B cell (primary cell): ENCODE data around the gene ZNF296. TPM values are rescaled to one million over a fixed set of nuclear protein-coding genes. Genes with fewer than 3 reads are reported as not detected.

ENCODE experiments used
- ATAC-seq: fragments of 200-7000 bp; cut with Tn5 transposase; one replicate; pipeline ENCODE4 v1.10.0; 2021; ENCODE audit warnings: low read depth, mild to moderate bottlenecking, moderate number of reproducible peaks, moderate library complexity
- CTCF ChIA-PET: fragments of 350-600 bp; sonication (Branson Sonifier 250); formaldehyde crosslinking; loops from one replicate; lab custom pipeline; 2021; ENCODE audit warnings: antibody characterized with exemption, inconsistent platforms; lab: Charles Lee
- POLR2A ChIA-PET: fragments of 350-600 bp; sonication (Branson Sonifier 250); formaldehyde crosslinking; loops from one replicate; lab custom pipeline; 2021; ENCODE audit warnings: antibody characterized with exemption; lab: Charles Lee
- DNase-seq: peaks from one replicate; pipeline ENCODE4 v3.0.0; 2013
- H2AFZ ChIP-seq: 2 replicates; pipeline ENCODE4 v1.6.1; 2012; ENCODE audit warnings: mild to moderate bottlenecking, low read depth, low read length; ENCODE audit not compliant: insufficient read depth, poor library complexity, severe bottlenecking
- H3K27ac ChIP-seq, 2 donors: 1 replicate in 1 of 2; 2 replicates in 1 of 2; pipeline ENCODE4 v1.5.1; 2012 to 2013; ENCODE audit warnings: low read length in 2 of 2, mild to moderate bottlenecking in 2 of 2, moderate library complexity in 1 of 2
- H3K27me3 ChIP-seq, 4 experiments: fragments of 200-600 bp in 1 of 4; sonication (generic) in 1 of 4; replicated peaks in 1 of 4; 1 replicate in 2 of 4; 2 replicates in 2 of 4; pipeline versions ENCODE4 v1.6.1 to v1.7.0; 2013 to 2016; ENCODE audit warnings: low read length in 3 of 4, mild to moderate bottlenecking in 2 of 4, mixed read lengths in 1 of 4, moderate library complexity in 1 of 4; ENCODE audit not compliant: insufficient read depth in 4 of 4, control insufficient read depth in 3 of 4; ENCODE audit errors: control extremely low read depth in 1 of 4
- H3K36me3 ChIP-seq, 2 experiments: replicated peaks in 1 of 2; 1 replicate in 1 of 2; 2 replicates in 1 of 2; pipeline versions ENCODE4 v1.6.1 to v1.7.1; 2013; ENCODE audit warnings: low read length in 1 of 2; ENCODE audit not compliant: insufficient read depth in 2 of 2, control insufficient read depth in 1 of 2; ENCODE audit errors: control extremely low read depth in 1 of 2, extremely low read depth in 1 of 2
- H3K4me1 ChIP-seq, 2 donors: fragments of 200-600 bp in 1 of 2; sonication (generic) in 1 of 2; 1 replicate in 1 of 2; 2 replicates in 1 of 2; pipeline versions ENCODE4 v1.5.1 to v1.6.1; 2013 to 2017; ENCODE audit warnings: low read length in 2 of 2; ENCODE audit not compliant: control insufficient read depth in 2 of 2, insufficient read depth in 2 of 2
- H3K4me2 ChIP-seq: replicated peaks from 2 replicates; pipeline ENCODE3; 2012; ENCODE audit warnings: mild to moderate bottlenecking, low read depth, low read length; ENCODE audit not compliant: poor library complexity, severe bottlenecking
- H3K4me3 ChIP-seq, 5 experiments: fragments of 200-600 bp in 1 of 5; sonication (generic) in 1 of 5; 1 replicate in 3 of 5; 2 replicates in 2 of 5; pipeline versions ENCODE4 v1.5.1 to v1.7.0; 2011 to 2016; ENCODE audit warnings: low read length in 4 of 5, mild to moderate bottlenecking in 4 of 5, low read depth in 2 of 5, control low read depth in 1 of 5, moderate library complexity in 1 of 5; ENCODE audit not compliant: insufficient read depth in 1 of 5; ENCODE audit errors: control extremely low read depth in 1 of 5, extremely low read depth in 1 of 5
- H3K79me2 ChIP-seq: fragments of 200-600 bp; sonication (generic); one replicate; pipeline ENCODE4 v1.6.0; 2016; ENCODE audit warnings: low read length; ENCODE audit not compliant: control insufficient read depth, insufficient read depth
- H3K9ac ChIP-seq: fragments of 200-600 bp; sonication (generic); 2 replicates; pipeline ENCODE4 v1.6.1; 2017; ENCODE audit warnings: mild to moderate bottlenecking, low read length, moderate library complexity
- H3K9me3 ChIP-seq, 3 donors: one replicate each; pipeline versions ENCODE4 v1.6.1 to v1.7.1; 2013; ENCODE audit warnings: low read length in 2 of 3; ENCODE audit not compliant: control insufficient read depth in 2 of 3, insufficient read depth in 1 of 3; ENCODE audit errors: control extremely low read depth in 1 of 3
- H4K20me1 ChIP-seq: 2 replicates; pipeline ENCODE4 v1.6.0; 2012; ENCODE audit warnings: mild to moderate bottlenecking, low read length; ENCODE audit not compliant: insufficient read depth, control insufficient read depth, poor library complexity, severe bottlenecking
- H3K27ac Mint-ChIP-seq: one replicate; pipeline ENCODE4 v1.8.0; 2021; ENCODE audit warnings: mixed read lengths
- H3K27me3 Mint-ChIP-seq: one replicate; pipeline ENCODE4 v1.8.0; 2021; ENCODE audit warnings: mixed read lengths
- H3K4me1 Mint-ChIP-seq: one replicate; pipeline ENCODE4 v1.8.0; 2021; ENCODE audit warnings: mixed read lengths
- H3K4me3 Mint-ChIP-seq: one replicate; pipeline ENCODE4 v1.8.0; 2021; ENCODE audit warnings: mixed read lengths
- H3K9me3 Mint-ChIP-seq: one replicate; pipeline ENCODE4 v1.8.0; 2022; ENCODE audit warnings: mixed read lengths; ENCODE audit not compliant: insufficient read depth
- EZH2 ChIP-seq: IDR thresholded peaks from 2 replicates; pipeline ENCODE4 v1.6.1; 2012; ENCODE audit warnings: borderline replicate concordance, low read depth, mild to moderate bottlenecking, moderate library complexity, low read length; ENCODE audit not compliant: insufficient read depth, poor library complexity, severe bottlenecking
- WGBS: methylation state at CpG from one replicate; pipeline ENCODE4 v1.1.5; 2013; ENCODE audit warnings: missing lambda C conversion rate; ENCODE audit not compliant: insufficient coverage; 5-methylcytosine and 5-hydroxymethylcytosine counted together
- intact Hi-C: fragments of 100-400 bp; cut with micrococcal nuclease; formaldehyde crosslinking; loops from one replicate; pipeline ENCODE4 v1.10.0; 2022
- polyA plus RNA-seq: library from polyadenylated mRNA; depleted of rRNA; stranded (reverse); fragments of >200 nt; gene quantifications from 2 replicates; pipeline ENCODE4 v1.2.3, GENCODE V29; 2012
- total RNA-seq, 2 donors: library from RNA; stranded (reverse); fragments of 120-200 nt in 1 of 2; gene quantifications; 1 replicate in 1 of 2; 2 replicates in 1 of 2; pipeline versions ENCODE4 v1.2.3 to v1.2.4, GENCODE V29; 2013 to 2022
- TF ChIP-seq, protein P1 (sequence below): fragments of 200-600 bp; IDR thresholded peaks from one replicate; pipeline ENCODE4 v1.8.0; 2022; ENCODE audit warnings: antibody characterized with exemption, mild to moderate bottlenecking

ZNF296 gene
- total and polyA plus RNA-seq, 2 donors (not counting 1 experiment from before 2014, with no cell fraction given) = 21.9 to 30.2 TPM

DNA sequence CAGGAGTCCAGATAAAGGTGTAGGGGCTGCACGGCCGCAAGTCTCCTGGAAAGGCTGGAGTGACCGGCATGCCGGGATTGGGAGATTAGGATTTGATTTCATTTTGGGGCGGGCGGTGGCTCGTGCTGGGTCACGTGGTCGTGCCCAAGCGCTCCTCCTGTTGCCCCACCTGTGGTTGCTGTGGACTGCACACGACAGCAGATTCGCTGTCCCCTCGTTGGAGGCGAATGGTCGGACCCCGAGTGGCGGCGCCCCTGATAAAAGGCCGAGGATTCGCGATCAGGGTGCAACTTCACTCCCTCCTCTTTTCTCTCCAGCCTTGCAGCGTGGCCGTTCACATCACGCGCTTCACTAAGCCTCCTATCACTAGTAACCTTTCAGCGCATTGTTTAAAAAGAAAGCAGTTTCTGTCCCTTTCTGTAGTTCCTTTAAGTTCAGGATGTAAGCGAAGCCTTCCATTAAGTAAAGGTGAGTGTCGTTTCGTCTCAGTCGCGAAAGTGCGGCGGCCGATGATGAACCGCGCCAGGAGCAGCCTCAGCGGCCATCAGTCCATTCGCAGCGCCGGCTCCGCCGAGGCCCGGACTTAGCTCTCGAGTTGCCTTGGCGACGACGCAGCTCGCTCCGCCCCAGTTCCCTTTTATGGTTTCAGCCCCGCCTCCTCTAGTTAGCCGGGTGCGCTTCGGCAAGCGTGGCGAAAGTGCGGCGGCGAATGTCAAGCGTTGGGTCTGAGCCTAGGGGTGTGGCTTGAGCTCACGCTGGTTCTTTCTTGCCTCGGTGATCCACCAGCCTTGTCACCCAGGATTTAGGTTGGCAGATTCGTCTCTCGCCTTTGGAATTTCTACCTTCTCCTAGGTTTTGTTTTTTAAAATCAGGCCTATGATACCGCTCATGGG, 15.0 kb upstream of the ZNF296 start:
- peak overlapping the region; percentile 81 to 98 for H3K27ac ChIP-seq
- peak overlapping the region; percentile 88 for H3K4me2 ChIP-seq
- ATAC-seq (peak; percentile 81), DNase-seq (peak; percentile 98)
- TF ChIP-seq, protein P1, sequence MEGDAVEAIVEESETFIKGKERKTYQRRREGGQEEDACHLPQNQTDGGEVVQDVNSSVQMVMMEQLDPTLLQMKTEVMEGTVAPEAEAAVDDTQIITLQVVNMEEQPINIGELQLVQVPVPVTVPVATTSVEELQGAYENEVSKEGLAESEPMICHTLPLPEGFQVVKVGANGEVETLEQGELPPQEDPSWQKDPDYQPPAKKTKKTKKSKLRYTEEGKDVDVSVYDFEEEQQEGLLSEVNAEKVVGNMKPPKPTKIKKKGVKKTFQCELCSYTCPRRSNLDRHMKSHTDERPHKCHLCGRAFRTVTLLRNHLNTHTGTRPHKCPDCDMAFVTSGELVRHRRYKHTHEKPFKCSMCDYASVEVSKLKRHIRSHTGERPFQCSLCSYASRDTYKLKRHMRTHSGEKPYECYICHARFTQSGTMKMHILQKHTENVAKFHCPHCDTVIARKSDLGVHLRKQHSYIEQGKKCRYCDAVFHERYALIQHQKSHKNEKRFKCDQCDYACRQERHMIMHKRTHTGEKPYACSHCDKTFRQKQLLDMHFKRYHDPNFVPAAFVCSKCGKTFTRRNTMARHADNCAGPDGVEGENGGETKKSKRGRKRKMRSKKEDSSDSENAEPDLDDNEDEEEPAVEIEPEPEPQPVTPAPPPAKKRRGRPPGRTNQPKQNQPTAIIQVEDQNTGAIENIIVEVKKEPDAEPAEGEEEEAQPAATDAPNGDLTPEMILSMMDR = no peak
- TF ChIP-seq EZH2 = no peak
- peaks cover 22 to 49% of the 10 kb centered on the region in 2 donors for H3K4me1 ChIP-seq
- H3K9me3 ChIP-seq = peaks cover 0 to 8% (median 0%) of the 10 kb centered on the region in 3 donors
- peaks cover 0 to 16% of the 10 kb centered on the region in 2 experiments for H3K36me3 ChIP-seq
- peaks cover 3% of the 10 kb centered on the region for H3K9me3 Mint-ChIP-seq
- peaks cover 39% of the 10 kb centered on the region for H4K20me1 ChIP-seq
- no peaks in the 10 kb centered on the region for H3K27me3 Mint-ChIP-seq
- peaks cover 71% of the 10 kb centered on the region for H3K79me2 ChIP-seq
- H3K4me3 ChIP-seq = peak overlapping the region; percentile 79 to 93 (median 91)
- peak overlapping the region; percentile 86 for H3K9ac ChIP-seq
- WGBS = 40% methylated on average over 52 of the region's 64 CpGs
- H3K27ac Mint-ChIP-seq = peak overlapping the region; percentile 99
- H3K4me1 Mint-ChIP-seq = peaks cover 55% of the 10 kb centered on the region
- intact Hi-C loops = loop anchor here (1.0 to 5.0 kb wide), 5 partner anchors 12 to 136 kb away; partner anchors contain the start of genes BLOC1S3, CLASRP, CLPTM1 and GEMIN7
- peak overlapping the region; percentile 93 for H2AFZ ChIP-seq
- H3K27me3 ChIP-seq = no peaks in the 10 kb centered on the region
- CTCF ChIA-PET = interaction anchor here (1.0 to 2.3 kb wide), 11 partner anchors 8 to 159 kb away, joined by 4 to 11 read pairs (median 5); partner anchors contain the start of genes BLOC1S3, CLPTM1, GEMIN7 and TRAPPC6A
- H3K4me3 Mint-ChIP-seq = peak overlapping the region; percentile 95
- POLR2A ChIA-PET = interaction anchor here (1.1 to 2.9 kb wide), 6 partner anchors 12 to 139 kb away, joined by 3 to 28 read pairs (median 10); partner anchors contain the start of genes CLASRP and GEMIN7
